Embryonic facial prominence (tissue), 1 donor: ENCODE data around the gene KCNC3.

Experiments used
- DNase-seq: peaks from one replicate; pipeline ENCODE4 v3.0.0-alpha.2; 2016; ENCODE audit errors: extremely low spot score

KCNC3 gene

GRCh38 chr19:50276370-50277063 lies 52.7 kb downstream of the KCNC3 start:
- DNase-seq: no peak

GRCh38 chr19:50275577-50276368 lies 53.4 kb downstream of the KCNC3 start:
- DNase-seq: no peak

GRCh38 chr19:50273821-50274220 lies 55.4 kb downstream of the KCNC3 start:
- no peak for DNase-seq

GRCh38 chr19:50272263-50272897 lies 56.8 kb downstream of the KCNC3 start:
- no peak for DNase-seq

GRCh38 chr19:50269653-50270052 lies 59.5 kb downstream of the KCNC3 start:
- no peak for DNase-seq

GRCh38 chr19:50268501-50268900 lies 60.7 kb downstream of the KCNC3 start:
- DNase-seq: no peak

GRCh38 chr19:50268041-50268440 lies 61.1 kb downstream of the KCNC3 start:
- no peak for DNase-seq

- DNase-seq: no peak
Observed at GRCh38 chr19:50266896-50267295, 62.3 kb downstream of the KCNC3 start.

GRCh38 chr19:50266041-50266440 lies 63.1 kb downstream of the KCNC3 start:
- DNase-seq: no peak

GRCh38 chr19:50264483-50265186 lies 64.5 kb downstream of the KCNC3 start:
- DNase-seq: no peak

- DNase-seq: no peak
Observed at GRCh38 chr19:50263176-50263575, 66.0 kb downstream of the KCNC3 start.
